Suprapubic skin (tissue), 4 donors: ENCODE results near the gene SERPINB6. TPM values are rescaled to one million over a fixed set of nuclear protein-coding genes. Genes with fewer than 3 reads are reported as not detected.

ENCODE experiments used
- DNase-seq, 2 donors: peaks; one replicate each; pipeline ENCODE4 v3.0.0-alpha.2; 2019; ENCODE audit warnings: low spot score in 2 of 2
- H3K27ac ChIP-seq: fragments of 200-600 bp; sonication (generic); one replicate; pipeline ENCODE4 v1.5.1; 2019
- H3K27me3 ChIP-seq: fragments of 200-600 bp; sonication (generic); one replicate; pipeline ENCODE4 v1.5.1; 2019
- H3K36me3 ChIP-seq: fragments of 200-600 bp; sonication (generic); one replicate; pipeline ENCODE4 v1.5.1; 2019
- H3K4me1 ChIP-seq: fragments of 200-600 bp; sonication (generic); one replicate; pipeline ENCODE4 v1.5.1; 2019
- H3K4me3 ChIP-seq: fragments of 200-600 bp; sonication (generic); one replicate; pipeline ENCODE4 v1.5.1; 2019; ENCODE audit warnings: mild to moderate bottlenecking
- H3K9me3 ChIP-seq: fragments of 200-600 bp; sonication (generic); one replicate; pipeline ENCODE4 v1.5.1; 2019
- EP300 ChIP-seq: sonication (generic); formaldehyde crosslinking; IDR thresholded peaks from one replicate; pipeline ENCODE4 v1.6.1; 2017; ENCODE audit warnings: antibody characterized with exemption
- POLR2A ChIP-seq, 2 donors: fragments of 450-650 bp; IDR thresholded peaks; one replicate each; pipeline ENCODE4 v1.6.1; 2017; ENCODE audit warnings: antibody characterized with exemption in 2 of 2, mild to moderate bottlenecking in 2 of 2, moderate library complexity in 2 of 2
- POLR2AphosphoS5 ChIP-seq, 3 donors: sonication (generic); formaldehyde crosslinking; IDR thresholded peaks; one replicate each; pipeline ENCODE4 v1.6.1; 2017; ENCODE audit warnings: antibody characterized with exemption in 3 of 3
- WGBS: methylation state at CpG from one replicate; pipeline ENCODE4 v1.1.5; 2018; 5-methylcytosine and 5-hydroxymethylcytosine counted together
- total RNA-seq, 4 donors: library from RNA; depleted of rRNA; stranded (reverse); fragments of >200 nt; gene quantifications; one replicate each; pipeline ENCODE4 v1.1.0, GENCODE V29; 2016
- TF ChIP-seq, protein P1 (sequence below), 2 donors: fragments of 200-600 bp in 1 of 2; fragments of 450-650 bp in 1 of 2; sonication (generic) in 1 of 2; IDR thresholded peaks; one replicate each; pipeline ENCODE4 v1.5.1; 2016 to 2019; ENCODE audit warnings: antibody characterized with exemption in 2 of 2, mild to moderate bottlenecking in 1 of 2, moderate library complexity in 1 of 2

Gene SERPINB6
- total RNA-seq, 4 donors from 2014 or later = 26.8 to 53.4 (median 36.8) TPM

DNA sequence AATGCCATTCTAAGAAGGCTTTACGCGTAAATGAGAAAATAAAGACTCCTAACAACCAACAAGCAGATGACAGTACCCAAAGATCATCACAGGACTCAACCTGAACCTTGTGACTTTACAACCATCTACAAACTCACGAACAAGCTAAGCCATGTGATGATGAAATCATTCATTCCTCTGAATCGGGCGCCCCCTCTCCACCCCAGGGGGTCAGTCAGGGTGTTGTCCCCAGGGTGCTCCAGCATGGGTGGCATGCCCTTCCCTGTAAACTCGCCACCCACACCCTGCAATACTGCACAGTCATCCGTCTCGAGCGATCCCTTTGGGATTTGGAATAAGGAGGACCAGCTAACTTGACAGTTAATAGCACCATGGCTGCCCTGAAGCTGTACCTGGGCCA is 12.6 kb downstream of the SERPINB6 start:
- no peaks in the 10 kb centered on the region for H3K27me3 ChIP-seq
- H3K36me3 ChIP-seq = peaks cover 6% of the 10 kb centered on the region
- WGBS = 87% methylated on average over 9 of the region's 9 CpGs
- DNase-seq = no peak
- no peak overlapping the region for H3K4me3 ChIP-seq
- no peaks in the 10 kb centered on the region for H3K9me3 ChIP-seq
- H3K27ac ChIP-seq = peak overlapping the region; percentile 40
- H3K4me1 ChIP-seq = peaks cover 32% of the 10 kb centered on the region
- TF ChIP-seq POLR2A (IDR thresholded peaks at IDR 0.05) (no peak), POLR2AphosphoS5 (IDR thresholded peaks at IDR 0.05) (no peak), EP300 (no peak)
- TF ChIP-seq, protein P1, sequence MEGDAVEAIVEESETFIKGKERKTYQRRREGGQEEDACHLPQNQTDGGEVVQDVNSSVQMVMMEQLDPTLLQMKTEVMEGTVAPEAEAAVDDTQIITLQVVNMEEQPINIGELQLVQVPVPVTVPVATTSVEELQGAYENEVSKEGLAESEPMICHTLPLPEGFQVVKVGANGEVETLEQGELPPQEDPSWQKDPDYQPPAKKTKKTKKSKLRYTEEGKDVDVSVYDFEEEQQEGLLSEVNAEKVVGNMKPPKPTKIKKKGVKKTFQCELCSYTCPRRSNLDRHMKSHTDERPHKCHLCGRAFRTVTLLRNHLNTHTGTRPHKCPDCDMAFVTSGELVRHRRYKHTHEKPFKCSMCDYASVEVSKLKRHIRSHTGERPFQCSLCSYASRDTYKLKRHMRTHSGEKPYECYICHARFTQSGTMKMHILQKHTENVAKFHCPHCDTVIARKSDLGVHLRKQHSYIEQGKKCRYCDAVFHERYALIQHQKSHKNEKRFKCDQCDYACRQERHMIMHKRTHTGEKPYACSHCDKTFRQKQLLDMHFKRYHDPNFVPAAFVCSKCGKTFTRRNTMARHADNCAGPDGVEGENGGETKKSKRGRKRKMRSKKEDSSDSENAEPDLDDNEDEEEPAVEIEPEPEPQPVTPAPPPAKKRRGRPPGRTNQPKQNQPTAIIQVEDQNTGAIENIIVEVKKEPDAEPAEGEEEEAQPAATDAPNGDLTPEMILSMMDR (IDR thresholded peaks at IDR 0.05) = no peak

DNA sequence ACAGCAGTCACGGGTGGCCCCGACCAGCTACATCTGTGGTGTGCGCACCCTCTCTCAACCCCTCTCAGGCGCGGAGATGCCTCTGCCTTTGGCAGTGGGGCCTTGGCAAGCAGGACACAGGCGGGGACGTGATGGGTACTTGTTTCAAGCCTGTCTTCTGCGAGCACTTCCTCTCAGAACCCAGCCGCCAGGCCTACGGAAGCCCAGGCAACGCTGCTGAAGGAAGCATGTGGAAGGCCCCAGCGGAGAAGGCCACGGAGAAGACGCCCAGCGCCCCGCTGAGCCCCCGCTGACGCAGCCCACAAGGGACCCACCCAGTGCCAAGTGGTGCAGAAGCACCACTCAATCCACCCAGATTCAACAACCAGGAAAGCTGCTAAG is 13.0 kb downstream of the SERPINB6 start:
- TF ChIP-seq, protein P1 (IDR thresholded peaks at IDR 0.05) = no peak
- no peak for TF ChIP-seq EP300
- no peak for TF ChIP-seq POLR2A (IDR thresholded peaks at IDR 0.05)
- TF ChIP-seq POLR2AphosphoS5 (IDR thresholded peaks at IDR 0.05) = no peak
- peaks cover 32% of the 10 kb centered on the region for H3K4me1 ChIP-seq
- H3K9me3 ChIP-seq = no peaks in the 10 kb centered on the region
- no peak for DNase-seq
- peaks cover 6% of the 10 kb centered on the region for H3K36me3 ChIP-seq
- no peaks in the 10 kb centered on the region for H3K27me3 ChIP-seq
- no peak overlapping the region for H3K4me3 ChIP-seq
- 53% methylated on average over 15 of the region's 18 CpGs for WGBS
- peak overlapping the region; percentile 40 for H3K27ac ChIP-seq

DNA sequence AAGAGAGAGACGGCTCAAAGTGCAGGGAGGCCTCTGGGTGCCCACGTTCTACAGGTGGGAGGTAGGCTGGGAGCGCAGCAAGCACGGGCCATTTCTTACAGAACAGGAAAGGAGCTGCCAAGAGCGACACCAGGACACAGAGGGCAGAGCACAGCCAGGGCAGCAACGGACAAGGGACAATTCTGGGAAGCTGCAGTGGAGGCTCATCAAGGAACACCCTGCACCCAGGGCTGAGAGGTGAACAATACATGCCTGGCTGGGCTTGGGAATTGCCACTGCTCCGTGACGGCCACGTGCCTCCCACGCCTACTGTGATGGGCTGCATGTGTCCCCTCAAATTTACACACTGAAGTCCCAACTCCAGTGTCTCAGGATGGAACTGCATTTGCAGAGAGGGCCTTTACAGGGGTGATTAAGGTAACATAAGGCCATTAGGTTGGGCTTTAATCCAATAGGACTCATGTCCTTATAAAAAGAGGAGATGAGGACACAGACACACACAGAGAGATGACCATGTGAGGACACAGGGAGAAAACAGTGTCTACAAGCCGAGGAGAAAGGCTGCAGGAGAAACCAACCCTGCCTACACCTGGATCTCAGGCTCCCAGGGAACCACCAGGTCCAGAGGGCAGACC is 13.6 kb downstream of the SERPINB6 start:
- DNase-seq = no peak
- Histone ChIP-seq H3K27me3 (no peaks in the 10 kb centered on the region), H3K27ac (no peak overlapping the region), H3K36me3 (peaks cover 6% of the 10 kb centered on the region), H3K4me1 (peaks cover 35% of the 10 kb centered on the region), H3K9me3 (no peaks in the 10 kb centered on the region), H3K4me3 (no peak overlapping the region)
- 73% methylated on average over 6 of the region's 11 CpGs for WGBS
- TF ChIP-seq, protein P1 (IDR thresholded peaks at IDR 0.05) = no peak

DNA sequence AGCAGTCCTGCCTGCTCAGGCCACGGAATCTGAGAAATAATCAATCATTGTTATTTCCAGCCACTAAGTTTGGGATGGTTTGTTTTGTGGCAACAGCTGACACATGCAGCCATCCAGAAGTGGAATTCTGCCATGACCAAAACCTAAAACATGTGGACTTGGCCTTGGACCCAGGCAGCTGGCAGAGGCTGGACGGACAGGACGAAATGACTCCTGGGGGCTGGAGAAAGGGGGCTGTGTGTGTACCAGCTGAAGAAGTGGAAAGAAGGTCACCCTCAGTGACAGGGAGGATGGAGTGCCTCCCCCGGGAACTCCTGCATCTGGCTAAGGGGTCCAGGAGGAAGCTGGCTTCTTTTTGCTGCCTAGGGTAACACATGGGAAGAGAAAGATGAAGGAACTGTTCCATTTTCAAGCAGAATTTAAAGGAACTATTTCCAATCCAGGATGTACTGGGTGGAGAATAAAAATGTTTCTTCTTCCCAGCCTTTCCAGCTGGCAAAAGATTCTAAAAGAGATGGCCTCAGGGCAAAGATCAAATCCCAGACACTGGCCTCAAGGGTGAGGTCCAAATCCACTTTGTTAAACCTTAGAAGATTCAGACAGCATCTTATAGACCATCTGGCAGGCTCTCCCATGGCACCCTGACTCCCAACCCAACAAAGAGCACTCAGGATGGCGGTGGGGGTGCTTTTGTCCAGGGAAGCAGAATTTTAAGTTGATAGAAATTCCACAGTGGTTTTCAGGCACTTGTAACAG is 14.3 kb downstream of the SERPINB6 start:
- no peak for DNase-seq
- Histone ChIP-seq H3K36me3 (peaks cover 6% of the 10 kb centered on the region), H3K9me3 (no peaks in the 10 kb centered on the region), H3K27ac (no peak overlapping the region), H3K4me1 (peaks cover 42% of the 10 kb centered on the region), H3K27me3 (no peaks in the 10 kb centered on the region), H3K4me3 (no peak overlapping the region)
- TF ChIP-seq POLR2A (IDR thresholded peaks at IDR 0.05) = no peak
- TF ChIP-seq EP300 = no peak
- TF ChIP-seq POLR2AphosphoS5 (IDR thresholded peaks at IDR 0.05) = no peak
- TF ChIP-seq, protein P1 (IDR thresholded peaks at IDR 0.05) = no peak
- 61% methylated on average over 5 of the region's 5 CpGs for WGBS

DNA sequence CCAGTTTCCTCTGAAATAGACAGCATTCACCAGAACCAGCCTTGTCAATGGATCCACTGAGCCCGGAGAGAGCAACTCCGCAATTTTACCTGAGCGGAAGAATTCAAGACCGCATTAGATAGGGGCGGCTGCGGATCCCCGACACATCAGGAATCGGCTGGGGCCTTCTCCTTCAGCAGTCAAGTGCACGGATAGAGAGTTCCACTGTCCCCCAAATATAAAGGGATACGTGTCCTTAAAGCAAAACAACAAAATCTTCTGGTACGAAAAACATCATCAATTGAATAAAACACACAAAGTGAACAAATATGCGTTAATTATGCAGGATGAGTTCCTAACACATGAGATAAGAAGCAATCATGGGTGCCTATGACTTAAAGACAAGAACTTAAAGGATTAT is 18.3 kb downstream of the SERPINB6 start:
- H3K36me3 ChIP-seq = peaks cover 14% of the 10 kb centered on the region
- no peak for DNase-seq
- H3K9me3 ChIP-seq = no peaks in the 10 kb centered on the region
- no peak overlapping the region for H3K27ac ChIP-seq
- peak overlapping the region; percentile 21 for H3K4me3 ChIP-seq
- H3K4me1 ChIP-seq = peaks cover 22% of the 10 kb centered on the region
- WGBS = 93% methylated on average over 12 of the region's 12 CpGs
- no peak for TF ChIP-seq EP300
- no peak for TF ChIP-seq POLR2A (IDR thresholded peaks at IDR 0.05)
- TF ChIP-seq, protein P1 (IDR thresholded peaks at IDR 0.05) = no peak
- no peak for TF ChIP-seq POLR2AphosphoS5 (IDR thresholded peaks at IDR 0.05)
- no peaks in the 10 kb centered on the region for H3K27me3 ChIP-seq
